WTC11 (cell line): ENCODE results near the gene WDR19.

ENCODE experiments used
- NFYB ChIP-seq: sonication (generic); formaldehyde crosslinking; conservative IDR thresholded peaks from 2 replicates; pipeline ENCODE4 v1.8.0; 2022; ENCODE audit warnings: low read depth, missing genetic modification reagents
- NR1H2 ChIP-seq: sonication (generic); formaldehyde crosslinking; IDR thresholded peaks from 2 replicates; pipeline ENCODE4 v1.9.0; 2021; ENCODE audit warnings: mild to moderate bottlenecking, moderate library complexity, missing genetic modification reagents
- SMAD4 ChIP-seq: sonication (generic); formaldehyde crosslinking; IDR thresholded peaks from 2 replicates; pipeline ENCODE4 v1.8.0; 2022; ENCODE audit warnings: mild to moderate bottlenecking, missing genetic modification reagents
- ZNF416 ChIP-seq: fragments of 250-450 bp; sonication (Bioruptor Pico); IDR thresholded peaks from 2 replicates; pipeline ENCODE4 v1.9.0; 2021; ENCODE audit warnings: mild to moderate bottlenecking, inconsistent platforms
- TF ChIP-seq, protein P1 (sequence below): fragments of 200-600 bp; IDR thresholded peaks from 2 replicates; pipeline ENCODE4 v1.8.0; 2022; ENCODE audit warnings: antibody characterized with exemption
- TF ChIP-seq, protein P2 (sequence below): sonication (generic); formaldehyde crosslinking; IDR thresholded peaks from 2 replicates; pipeline ENCODE4 v1.8.1; 2022; ENCODE audit warnings: missing genetic modification reagents, borderline replicate concordance

DNA sequence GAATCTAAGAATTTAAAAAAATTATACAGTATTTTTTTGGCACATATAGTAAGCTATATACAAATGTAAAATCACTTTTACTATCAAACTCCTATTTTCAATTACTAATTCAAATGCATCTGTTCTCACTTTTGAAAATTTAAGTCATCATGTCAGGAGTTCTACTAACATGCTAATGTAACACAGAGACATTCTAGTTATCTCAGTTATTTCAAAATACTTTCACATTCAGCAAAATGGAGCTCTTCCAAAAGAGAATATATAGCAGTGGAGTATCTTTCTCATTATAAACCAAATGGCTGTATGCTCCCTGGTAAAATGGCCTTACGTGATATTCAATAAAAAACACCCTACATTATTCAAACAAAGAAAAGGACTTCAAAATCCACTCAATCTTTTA, 141.5 kb downstream of the WDR19 start:
- TF ChIP-seq SMAD4 (CRISPR knock-in tag): no peak
- no peak for TF ChIP-seq ZNF416
- no peak for TF ChIP-seq NFYB (CRISPR knock-in tag)
- TF ChIP-seq, protein P1, sequence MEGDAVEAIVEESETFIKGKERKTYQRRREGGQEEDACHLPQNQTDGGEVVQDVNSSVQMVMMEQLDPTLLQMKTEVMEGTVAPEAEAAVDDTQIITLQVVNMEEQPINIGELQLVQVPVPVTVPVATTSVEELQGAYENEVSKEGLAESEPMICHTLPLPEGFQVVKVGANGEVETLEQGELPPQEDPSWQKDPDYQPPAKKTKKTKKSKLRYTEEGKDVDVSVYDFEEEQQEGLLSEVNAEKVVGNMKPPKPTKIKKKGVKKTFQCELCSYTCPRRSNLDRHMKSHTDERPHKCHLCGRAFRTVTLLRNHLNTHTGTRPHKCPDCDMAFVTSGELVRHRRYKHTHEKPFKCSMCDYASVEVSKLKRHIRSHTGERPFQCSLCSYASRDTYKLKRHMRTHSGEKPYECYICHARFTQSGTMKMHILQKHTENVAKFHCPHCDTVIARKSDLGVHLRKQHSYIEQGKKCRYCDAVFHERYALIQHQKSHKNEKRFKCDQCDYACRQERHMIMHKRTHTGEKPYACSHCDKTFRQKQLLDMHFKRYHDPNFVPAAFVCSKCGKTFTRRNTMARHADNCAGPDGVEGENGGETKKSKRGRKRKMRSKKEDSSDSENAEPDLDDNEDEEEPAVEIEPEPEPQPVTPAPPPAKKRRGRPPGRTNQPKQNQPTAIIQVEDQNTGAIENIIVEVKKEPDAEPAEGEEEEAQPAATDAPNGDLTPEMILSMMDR: no peak
- no peak for TF ChIP-seq NR1H2 (CRISPR knock-in tag)
- TF ChIP-seq, protein P2, sequence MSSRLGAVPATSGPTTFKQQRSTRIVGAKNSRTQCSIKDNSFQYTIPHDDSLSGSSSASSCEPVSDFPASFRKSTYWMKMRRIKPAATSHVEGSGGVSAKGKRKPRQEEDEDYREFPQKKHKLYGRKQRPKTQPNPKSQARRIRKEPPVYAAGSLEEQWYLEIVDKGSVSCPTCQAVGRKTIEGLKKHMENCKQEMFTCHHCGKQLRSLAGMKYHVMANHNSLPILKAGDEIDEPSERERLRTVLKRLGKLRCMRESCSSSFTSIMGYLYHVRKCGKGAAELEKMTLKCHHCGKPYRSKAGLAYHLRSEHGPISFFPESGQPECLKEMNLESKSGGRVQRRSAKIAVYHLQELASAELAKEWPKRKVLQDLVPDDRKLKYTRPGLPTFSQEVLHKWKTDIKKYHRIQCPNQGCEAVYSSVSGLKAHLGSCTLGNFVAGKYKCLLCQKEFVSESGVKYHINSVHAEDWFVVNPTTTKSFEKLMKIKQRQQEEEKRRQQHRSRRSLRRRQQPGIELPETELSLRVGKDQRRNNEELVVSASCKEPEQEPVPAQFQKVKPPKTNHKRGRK (CRISPR knock-in tag): no peak
